Stimulated activated CD4-positive, alpha-beta T cell treated with anti-CD3 and anti-CD28 coated beads, Interleukin-4, amount 100 ng/mL, for 24 hours (primary cell): ENCODE measurements around the gene SMIM14.
"Not testable (repeated sequence)": the region's sequence is repeated elsewhere in the genome, so short reads cannot be mapped to it uniquely, and the experiment has no call there.

Source experiments
- DNase-seq: peaks from one replicate; pipeline ENCODE4 v3.0.0-alpha.2; 2020

Gene SMIM14

DNA sequence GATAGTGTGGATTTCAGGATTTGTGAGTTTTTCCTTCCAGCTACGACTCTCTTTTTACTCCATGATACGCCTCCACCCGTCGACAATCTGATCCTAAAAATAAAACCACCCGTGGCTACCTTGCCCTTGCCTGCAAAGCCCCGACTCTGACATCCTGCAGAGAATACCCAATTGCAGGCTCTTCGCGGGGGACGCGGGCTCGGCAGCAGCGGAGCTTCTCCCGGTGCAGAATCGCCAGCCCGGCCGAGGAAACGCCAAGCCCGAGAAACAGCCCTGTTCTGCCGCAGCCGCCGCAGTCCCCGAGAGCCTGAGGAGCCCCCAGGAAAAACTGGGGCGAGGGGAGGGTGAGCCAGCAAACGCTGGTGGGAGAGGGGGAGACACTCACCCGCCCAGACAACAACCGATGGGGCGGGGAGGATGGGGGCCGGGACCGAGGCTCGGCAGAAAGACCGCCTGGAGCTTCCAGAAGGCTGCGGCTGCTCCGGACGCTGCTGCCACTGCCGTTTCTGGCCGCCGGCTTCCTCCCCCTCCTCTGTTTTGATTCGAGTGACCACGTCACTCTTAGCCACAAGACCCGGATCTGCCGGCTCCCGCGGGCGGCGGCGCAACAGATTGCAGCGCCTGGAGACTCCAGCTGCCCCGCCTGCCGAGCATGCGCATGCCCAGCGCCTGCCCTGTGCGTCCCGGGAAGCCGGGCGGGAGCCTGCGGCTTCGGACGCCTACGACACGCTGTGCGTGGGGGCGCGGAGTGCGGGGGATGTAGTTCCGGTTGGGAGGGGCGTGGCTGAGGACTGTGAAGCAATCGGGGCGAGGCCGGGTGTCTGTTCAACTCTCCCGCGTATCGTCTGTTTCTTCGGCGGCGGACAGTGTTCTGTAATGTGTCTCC, at the start of gene SMIM14:
Gene SMIM14, minus strand, starts transcription at position 512 of the 886 bp plus-strand sequence. CDS start 33,720 bp downstream, outside the sequence.
- peak; percentile 90 for DNase-seq

DNA sequence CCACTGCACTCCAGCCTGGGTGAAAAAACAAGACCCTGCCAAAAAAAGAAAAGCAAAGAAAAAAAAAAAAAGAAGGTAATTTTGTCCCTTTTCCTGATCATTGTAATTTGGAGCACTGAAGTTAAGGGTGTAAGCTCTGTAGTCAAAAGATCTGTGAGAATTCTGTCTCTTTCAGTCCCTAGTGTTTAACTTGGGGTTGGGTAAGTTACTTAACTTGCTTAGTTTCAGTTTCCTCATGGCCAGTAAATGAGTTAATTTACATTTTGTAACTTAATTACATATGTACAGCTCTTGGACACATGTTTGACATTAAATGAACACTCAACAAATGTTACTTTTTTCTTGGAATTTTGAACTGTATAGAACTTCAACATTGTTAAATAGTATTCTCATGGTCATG, 48.3 kb upstream of the SMIM14 start:
- no peak for DNase-seq

- no peak for DNase-seq
Measured at GRCh38 chr4:39685990-39686389, 47.3 kb upstream of the SMIM14 start.

DNA sequence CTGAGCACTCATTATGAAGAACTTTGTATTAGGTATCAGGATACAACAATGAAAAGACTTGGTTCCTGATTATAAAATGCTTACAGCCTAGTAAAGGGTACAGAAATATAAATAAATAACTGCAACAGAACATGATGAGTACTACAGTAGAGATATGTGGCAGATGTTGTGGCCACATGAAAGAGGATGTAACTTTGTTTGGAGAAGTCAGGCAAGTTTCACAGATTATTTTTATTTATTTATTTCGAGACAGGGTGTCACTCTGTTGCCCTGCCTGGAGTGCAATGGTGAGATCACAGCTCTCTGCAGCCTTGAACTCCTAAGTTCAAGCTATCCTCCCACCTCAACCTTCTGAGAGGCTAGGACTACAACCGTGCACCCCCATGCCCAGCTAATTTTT, 43.5 kb upstream of the SMIM14 start:
- DNase-seq, result no peak

DNA sequence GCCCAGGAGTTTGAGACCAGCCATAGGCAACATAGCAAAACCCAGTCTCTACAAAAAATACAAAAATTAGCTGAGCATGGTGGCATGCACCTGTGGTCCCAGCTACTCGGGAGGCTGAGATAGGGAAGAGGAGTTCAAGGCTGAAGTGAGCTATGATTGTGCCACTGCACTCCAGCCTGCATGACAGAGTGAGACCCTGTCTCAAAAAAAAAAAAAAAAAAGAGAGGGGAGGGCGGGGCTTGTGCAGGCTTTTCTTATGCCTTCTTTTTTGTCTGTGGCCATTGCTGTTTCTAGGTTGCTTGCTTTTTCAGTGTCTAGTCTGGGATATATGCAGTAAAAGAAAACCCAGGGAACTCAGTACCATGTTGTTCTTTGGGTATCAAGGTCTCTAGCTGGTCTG, 42.3 kb upstream of the SMIM14 start:
- not testable (repeated sequence) for DNase-seq

GRCh38 chr4:39675681-39676080, 37.0 kb upstream of the SMIM14 start:
- not testable (repeated sequence) for DNase-seq

- not testable (repeated sequence) for DNase-seq
Measured at GRCh38 chr4:39670296-39670695, 31.6 kb upstream of the SMIM14 start.

DNA sequence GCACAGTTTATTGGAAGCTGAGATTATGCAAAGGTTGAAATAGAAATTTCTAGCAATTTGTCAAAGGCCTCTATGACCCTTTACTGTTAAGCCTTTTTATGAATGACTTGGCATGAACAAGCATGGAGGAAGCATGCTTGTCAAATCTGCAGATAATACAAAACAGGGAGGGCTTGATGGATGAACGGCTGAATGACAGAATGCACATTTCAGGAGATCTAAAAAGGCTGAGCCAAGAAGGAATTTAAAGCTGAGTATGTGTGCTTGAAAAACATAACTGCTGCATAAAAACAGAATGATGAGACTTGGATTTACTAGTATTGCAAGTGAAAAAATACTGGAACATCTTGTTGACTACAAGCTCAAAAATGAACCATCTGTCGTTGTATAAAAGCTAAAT, 30.2 kb upstream of the SMIM14 start:
- DNase-seq, result no peak

DNA sequence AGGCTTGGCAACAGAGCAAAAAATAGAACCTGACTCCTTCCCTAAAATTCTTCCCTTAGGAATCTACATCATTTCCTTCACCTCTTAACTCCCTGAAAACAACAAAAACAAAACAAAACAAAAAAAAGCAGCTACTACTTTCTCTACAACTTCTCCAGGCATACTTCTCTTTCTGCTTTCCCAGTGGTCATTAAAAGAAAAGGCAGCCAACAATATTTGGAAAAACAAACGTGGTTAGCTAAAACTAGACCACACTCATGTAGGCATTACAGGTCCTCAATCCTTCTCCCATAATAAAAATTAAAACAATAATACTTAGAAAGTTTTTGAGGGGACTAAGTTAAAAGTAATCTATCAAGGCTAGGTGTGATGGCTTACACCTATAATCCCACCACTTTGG, 29.0 kb upstream of the SMIM14 start:
- no peak for DNase-seq

DNA sequence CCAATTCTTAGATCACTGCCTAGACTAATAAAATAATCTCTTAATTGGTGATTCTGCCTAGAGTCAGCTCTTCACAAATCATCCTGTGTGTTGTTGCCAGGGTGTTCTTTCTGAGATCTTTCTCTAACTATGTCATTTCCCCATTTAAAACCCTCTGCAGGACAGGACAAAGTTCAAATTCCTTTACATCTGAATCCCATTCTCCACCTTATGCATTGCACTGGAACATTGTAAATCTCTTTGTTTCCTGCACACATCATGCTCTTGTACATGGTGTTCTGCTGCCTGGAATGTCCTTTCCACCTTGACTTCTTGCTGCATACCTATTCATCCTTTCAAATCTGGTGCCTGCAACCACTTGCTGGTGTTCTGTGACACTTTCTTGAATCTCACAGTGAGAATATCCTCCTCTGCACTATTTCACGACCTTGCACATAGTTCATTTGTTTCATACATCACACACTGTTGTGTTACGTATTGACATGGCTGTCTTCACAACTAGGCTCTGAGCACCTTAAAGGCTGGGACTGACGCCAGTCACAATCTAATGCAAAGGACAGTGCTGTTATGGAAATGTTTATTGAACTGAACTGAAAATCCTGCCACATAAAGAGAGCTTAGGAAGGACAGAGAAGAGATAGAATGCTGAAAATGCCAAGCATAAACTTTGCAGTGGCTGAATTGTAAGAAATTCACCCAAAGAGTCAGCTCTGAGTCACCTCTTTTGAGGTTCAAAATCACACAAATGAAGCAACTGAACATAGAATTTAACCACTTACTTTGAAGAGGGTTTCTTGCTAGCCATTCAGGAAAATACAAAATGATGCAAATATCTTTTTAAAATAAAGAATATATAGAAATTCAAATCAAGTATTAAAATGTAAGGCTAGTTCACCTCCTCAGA, 26.4 kb upstream of the SMIM14 start:
- no peak for DNase-seq

DNA sequence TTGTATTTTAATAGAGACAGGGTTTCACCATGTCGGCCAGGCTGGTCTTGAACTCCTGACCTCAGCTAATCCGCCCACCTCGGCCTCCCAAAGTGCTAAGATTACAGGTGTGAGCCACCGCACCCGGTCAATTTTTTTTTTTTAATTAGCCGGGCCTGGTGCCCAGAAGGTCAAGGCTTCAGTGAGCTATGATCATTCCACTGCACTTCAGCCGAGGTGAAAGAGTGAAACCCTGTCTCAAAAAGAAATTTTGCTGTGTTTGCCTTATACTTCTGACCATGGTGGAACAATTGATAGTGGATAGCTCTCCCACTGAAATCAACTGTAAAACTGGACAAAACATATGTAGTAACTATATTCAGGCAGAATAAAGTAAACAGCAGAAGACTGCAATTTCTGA, 24.0 kb upstream of the SMIM14 start:
- no peak for DNase-seq

DNA sequence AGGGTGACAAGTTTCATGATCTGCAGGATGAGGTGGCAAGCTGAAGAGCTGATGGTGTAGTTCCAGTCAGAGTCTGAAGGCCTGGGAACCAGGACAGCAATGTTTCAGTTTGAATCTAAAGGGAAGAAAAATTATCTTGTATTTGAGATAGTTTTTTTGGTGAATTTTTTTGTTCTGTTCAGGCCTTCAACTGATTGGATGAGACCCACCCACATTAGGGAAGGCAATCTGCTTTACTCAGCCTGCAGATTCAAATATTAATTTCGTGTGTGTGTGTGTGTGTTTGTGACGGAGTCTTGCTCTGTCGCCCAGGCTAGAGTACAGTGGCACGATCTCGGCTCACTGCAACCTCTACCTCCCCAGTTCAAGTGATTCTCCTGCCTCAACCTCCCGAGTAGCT, 22.1 kb upstream of the SMIM14 start:
- DNase-seq, result no peak

DNA sequence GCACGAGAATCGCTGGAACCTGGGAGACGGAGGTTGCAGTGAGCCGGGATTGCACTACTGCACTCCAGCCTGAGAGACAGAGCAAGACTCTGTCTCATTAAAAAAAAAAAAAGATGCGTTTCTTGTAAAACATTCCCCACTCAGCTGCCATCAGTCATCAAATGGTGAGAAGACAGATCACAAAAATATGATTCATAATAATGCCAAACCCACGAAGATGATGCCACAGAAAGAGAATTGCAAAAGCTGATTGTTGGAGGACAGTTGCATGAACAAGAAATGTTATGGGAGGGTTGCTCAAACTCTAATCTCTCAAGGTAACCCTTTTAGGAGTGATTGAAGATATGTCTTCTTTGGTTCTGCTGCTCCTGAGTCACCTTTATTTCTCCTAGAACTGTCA, 21.4 kb upstream of the SMIM14 start:
- no peak for DNase-seq

DNA sequence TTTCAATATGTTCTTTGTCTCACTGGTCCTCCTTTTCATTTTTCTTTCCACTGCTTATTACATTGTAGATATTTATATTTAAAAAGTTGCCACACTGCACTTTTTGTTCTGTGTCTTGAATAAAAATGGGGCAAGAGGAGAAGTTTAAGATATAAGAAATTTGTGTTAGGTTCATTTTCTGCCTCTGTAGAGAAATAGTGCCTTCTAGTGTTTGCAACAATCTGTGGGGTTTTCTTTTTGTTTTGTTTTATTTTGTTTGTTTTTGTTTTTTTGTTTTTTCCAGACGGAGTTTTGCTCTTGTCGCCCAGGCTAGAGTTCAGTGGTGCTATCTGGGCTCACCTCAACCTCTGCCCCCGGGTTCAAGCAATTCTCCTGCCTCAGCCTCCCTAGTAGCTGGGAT, 20.1 kb upstream of the SMIM14 start:
- no peak for DNase-seq

GRCh38 chr4:39657465-39657864, 18.8 kb upstream of the SMIM14 start:
- DNase-seq, result no peak

DNA sequence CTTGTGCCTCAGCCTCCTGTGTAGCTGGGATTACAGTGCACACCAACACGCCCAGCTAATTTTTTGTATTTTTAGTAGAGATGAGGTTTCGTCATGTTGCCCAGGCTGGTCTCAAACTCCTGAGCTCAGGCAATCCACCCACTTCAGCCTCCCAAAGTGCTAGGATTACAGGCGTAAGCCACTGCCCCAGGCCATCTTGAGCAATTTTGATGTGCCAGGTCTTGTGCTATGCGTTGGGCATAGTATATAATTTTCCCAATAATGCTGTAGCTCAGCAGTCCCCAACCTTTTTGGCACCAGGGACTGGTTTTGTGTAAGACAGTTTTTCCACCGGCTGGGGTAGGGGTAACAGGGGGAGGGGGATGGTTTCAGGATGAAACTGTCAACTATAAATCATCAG, 18.0 kb upstream of the SMIM14 start:
- DNase-seq, result not testable (repeated sequence)

DNA sequence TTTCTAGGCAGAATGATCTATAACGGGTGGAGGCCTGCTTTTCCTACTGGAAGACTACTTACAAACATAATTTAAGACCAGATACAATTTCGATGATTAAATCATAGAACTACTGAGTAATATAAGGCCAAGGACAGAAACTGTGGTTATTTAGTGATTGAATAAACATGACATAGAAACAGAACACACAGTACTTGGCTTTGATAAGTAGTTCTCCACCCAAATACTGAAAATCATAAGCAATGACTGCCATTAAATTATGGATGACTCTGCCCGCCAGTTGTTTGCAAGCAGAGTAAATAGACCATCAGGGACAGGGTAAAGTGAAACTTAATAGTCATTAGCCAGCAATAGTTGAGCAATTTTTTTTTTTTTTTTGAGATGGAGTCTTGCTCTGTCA, 17.2 kb upstream of the SMIM14 start:
- DNase-seq, result no peak

DNA sequence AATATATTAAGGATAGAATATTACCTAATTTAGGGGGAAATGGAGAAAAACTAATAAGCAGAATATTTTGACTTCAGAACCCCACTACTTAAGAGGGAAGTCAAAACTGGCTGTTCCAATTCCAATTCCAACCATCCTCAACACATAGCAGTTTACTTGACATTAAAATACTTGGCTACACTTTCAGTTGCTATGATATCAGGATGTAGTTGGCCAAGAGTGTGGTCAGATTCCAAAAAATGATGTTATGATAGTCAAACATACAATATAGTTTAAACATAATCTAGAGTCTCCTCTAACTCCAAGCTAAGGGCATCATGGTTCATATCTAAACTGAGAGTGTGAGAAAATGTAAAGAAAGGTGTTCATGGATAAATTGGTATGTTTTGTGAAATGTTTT, 16.5 kb upstream of the SMIM14 start:
- no peak for DNase-seq

DNA sequence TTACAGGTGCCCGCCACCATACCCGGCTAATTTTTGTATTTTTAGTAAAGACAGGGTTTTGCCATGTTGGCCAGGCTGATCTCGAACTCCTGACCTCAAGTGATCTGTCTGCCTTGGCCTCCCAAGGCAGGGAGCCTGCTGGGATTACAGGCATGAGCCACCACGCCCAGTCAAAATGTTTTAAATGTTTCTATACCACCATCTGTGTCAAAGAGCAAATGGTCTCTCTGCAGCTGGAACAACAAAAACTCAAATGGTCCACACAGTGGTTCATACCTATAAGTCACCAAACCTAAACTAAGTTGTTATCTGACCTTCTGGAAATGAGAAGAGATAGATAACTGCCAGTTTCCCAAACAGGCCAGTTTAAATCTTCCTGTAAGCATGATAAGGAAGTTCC, 12.9 kb upstream of the SMIM14 start:
- not testable (repeated sequence) for DNase-seq

- DNase-seq, result no peak
Measured at GRCh38 chr4:39649639-39650265, 11.1 kb upstream of the SMIM14 start.

GRCh38 chr4:39648827-39649558, 10.3 kb upstream of the SMIM14 start:
- DNase-seq, result no peak

GRCh38 chr4:39648213-39648612, 9.5 kb upstream of the SMIM14 start:
- DNase-seq, result no peak
